ENCODE measurements around the gene DPF3. TPM values are rescaled to one million over a fixed set of nuclear protein-coding genes. Genes with fewer than 3 reads are reported as not detected.

The DPF3 gene
- polyA plus RNA-seq, 2 of the 4 experiments (the other 2 are of a cell fraction) = 0.05 to 0.09 TPM

DNA sequence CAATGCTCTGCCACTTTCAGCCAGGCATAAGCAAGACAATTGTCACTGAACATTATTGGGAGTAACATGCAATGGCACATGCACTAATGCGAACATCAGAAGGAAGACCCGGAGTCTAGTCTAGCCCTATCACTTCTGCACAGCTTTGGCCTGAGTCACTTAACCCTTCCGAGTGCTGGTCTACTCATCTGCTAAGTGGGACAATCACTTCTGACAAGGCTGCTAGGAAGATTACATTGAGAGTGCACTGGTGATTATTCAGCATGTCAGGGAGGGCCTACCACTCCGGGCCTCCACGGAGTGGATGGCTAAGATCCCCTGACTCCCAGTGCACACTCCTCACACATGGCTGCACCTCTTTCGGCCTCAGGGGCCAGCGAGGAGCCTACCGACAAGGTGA lies 240.9 kb downstream of the DPF3 start:
- Histone ChIP-seq H3K9me3 (no peaks in the 10 kb centered on the region), H3K27ac (no peak overlapping the region), H3K4me3 (no peak overlapping the region), H3K4me1 (no peaks in the 10 kb centered on the region), H3K4me2 (no peak overlapping the region)
- ChIA-PET POLR2A (no interaction called here), CTCF (interaction anchor here (1.0 kb wide), 2 partner anchors 19 to 139 kb away, joined by 3 read pairs; no protein-coding TSS in a partner anchor)
- DNase-seq (ENCODE audit: low read depth in 1 of 2, low spot score in 1 of 2) (no peak), FAIRE-seq (no peak), ATAC-seq (no peak)
- TF ChIP-seq NPAS2 (CRISPR knock-in tag; IDR thresholded peaks at IDR 0.05; ENCODE audit: borderline replicate concordance) = no peak
- TF ChIP-seq EHF (CRISPR knock-in tag; IDR thresholded peaks at IDR 0.05) = no peak
- no peak for TF ChIP-seq RNF2 (IDR thresholded peaks at IDR 0.05; ENCODE audit: borderline replicate concordance, low read depth)
- TF ChIP-seq RARB (CRISPR knock-in tag; IDR thresholded peaks at IDR 0.05) = no peak
- no peak for TF ChIP-seq GATA3 (IDR thresholded peaks at IDR 0.05; ENCODE audit: borderline replicate concordance)
- TF ChIP-seq BHLHE40 (IDR thresholded peaks at IDR 0.05; ENCODE audit: low read depth, low read length) = no peak
- TF ChIP-seq, protein P1, sequence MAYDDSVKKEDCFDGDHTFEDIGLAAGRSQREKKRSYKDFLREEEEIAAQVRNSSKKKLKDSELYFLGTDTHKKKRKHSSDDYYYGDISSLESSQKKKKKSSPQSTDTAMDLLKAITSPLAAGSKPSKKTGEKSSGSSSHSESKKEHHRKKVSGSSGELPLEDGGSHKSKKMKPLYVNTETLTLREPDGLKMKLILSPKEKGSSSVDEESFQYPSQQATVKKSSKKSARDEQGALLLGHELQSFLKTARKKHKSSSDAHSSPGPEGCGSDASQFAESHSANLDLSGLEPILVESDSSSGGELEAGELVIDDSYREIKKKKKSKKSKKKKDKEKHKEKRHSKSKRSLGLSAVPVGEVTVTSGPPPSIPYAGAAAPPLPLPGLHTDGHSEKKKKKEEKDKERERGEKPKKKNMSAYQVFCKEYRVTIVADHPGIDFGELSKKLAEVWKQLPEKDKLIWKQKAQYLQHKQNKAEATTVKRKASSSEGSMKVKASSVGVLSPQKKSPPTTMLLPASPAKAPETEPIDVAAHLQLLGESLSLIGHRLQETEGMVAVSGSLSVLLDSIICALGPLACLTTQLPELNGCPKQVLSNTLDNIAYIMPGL (CRISPR knock-in tag; IDR thresholded peaks at IDR 0.05; ENCODE audit: borderline replicate concordance) = no peak
- no peak for TF ChIP-seq HDAC2 (IDR thresholded peaks at IDR 0.05)
- TF ChIP-seq EHMT2 (IDR thresholded peaks at IDR 0.05; ENCODE audit: low read depth) = no peak
- no peak for TF ChIP-seq ZC3H11A (IDR thresholded peaks at IDR 0.05)
- TF ChIP-seq SREBF2 (IDR thresholded peaks at IDR 0.05) = no peak
- TF ChIP-seq CBX2 (IDR thresholded peaks at IDR 0.05; ENCODE audit: borderline replicate concordance, low read depth) = no peak
- no peak for TF ChIP-seq ESRRA (IDR thresholded peaks at IDR 0.05; ENCODE audit: borderline replicate concordance, low read length)
- no peak for TF ChIP-seq HOXB13 (CRISPR knock-in tag; IDR thresholded peaks at IDR 0.05; ENCODE audit: low read depth)
- TF ChIP-seq, protein P2, sequence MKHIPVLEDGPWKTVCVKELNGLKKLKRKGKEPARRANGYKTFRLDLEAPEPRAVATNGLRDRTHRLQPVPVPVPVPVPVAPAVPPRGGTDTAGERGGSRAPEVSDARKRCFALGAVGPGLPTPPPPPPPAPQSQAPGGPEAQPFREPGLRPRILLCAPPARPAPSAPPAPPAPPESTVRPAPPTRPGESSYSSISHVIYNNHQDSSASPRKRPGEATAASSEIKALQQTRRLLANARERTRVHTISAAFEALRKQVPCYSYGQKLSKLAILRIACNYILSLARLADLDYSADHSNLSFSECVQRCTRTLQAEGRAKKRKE (CRISPR knock-in tag; IDR thresholded peaks at IDR 0.05; ENCODE audit: low read depth) = no peak
- TF ChIP-seq, protein P3, sequence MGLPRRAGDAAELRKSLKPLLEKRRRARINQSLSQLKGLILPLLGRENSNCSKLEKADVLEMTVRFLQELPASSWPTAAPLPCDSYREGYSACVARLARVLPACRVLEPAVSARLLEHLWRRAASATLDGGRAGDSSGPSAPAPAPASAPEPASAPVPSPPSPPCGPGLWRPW (IDR thresholded peaks at IDR 0.05) = no peak
- TF ChIP-seq SMC3 (IDR thresholded peaks at IDR 0.05) = no peak
- no peak for TF ChIP-seq PHF8 (IDR thresholded peaks at IDR 0.05; ENCODE audit: borderline replicate concordance, low read depth)
- WGBS (ENCODE audit: missing lambda C conversion rate) = 72% methylated on average over 8 of the region's 8 CpGs

DNA sequence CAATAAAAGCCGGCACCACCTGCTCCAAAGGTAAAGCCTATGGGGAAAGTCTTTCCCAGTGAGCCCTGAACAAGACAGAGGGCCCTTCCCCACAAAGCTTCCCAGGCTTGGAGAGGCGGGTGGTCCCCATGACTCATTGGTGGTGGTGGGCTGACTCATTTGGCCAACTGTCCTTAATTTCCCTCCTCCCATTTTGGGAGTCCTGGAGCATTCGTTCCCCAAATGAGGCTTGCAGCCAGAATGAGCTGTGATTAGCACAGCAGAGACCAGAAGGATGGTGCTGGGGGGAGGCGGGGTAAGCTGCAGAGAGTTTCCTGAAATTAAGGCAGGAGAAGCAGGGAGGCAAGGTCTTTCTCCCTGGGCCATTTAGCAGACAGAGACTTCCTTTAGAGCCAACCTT lies 241.7 kb downstream of the DPF3 start:
- no peak for TF ChIP-seq BHLHE40 (IDR thresholded peaks at IDR 0.05; ENCODE audit: low read depth, low read length)
- no peak for TF ChIP-seq SMC3 (IDR thresholded peaks at IDR 0.05)
- TF ChIP-seq HOXB5 (CRISPR knock-in tag; IDR thresholded peaks at IDR 0.05) = no peak
- TF ChIP-seq, protein P2 (CRISPR knock-in tag; IDR thresholded peaks at IDR 0.05; ENCODE audit: low read depth) = no peak
- ChIA-PET CTCF (no interaction called here), POLR2A (no interaction called here)
- no peaks in the 10 kb centered on the region for H3K4me1 ChIP-seq
- ATAC-seq = no peak
- no peak overlapping the region for H3K4me3 ChIP-seq
- no peak overlapping the region for H3K4me2 ChIP-seq
- no peak for DNase-seq (ENCODE audit: low read depth in 1 of 2, low spot score in 1 of 2)
- FAIRE-seq = no peak
- 67% methylated on average over 4 of the region's 4 CpGs for WGBS (ENCODE audit: missing lambda C conversion rate)
- H3K9me3 ChIP-seq = no peaks in the 10 kb centered on the region
- H3K27ac ChIP-seq = no peak overlapping the region

DNA sequence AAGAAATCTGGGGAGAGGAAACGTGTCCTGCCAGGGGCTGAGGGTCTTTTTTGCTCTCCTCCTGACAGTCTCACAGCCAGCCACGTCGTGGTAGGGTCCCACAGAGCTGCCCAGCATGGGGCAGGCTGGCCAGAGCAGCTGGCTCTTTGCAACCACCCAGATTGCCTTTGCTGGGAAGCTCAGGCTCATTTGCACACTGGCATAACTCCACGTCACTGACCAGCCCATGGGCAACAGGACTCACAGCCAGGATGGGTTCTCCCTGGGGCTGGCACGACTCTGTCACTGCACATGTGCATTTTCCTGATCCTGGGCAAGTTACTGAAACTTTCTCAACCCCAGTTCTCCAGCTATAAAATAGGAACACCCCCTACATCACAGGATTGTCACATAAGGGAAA lies 242.2 kb downstream of the DPF3 start:
- no peak for ATAC-seq
- no peak overlapping the region for H3K4me3 ChIP-seq
- no peak overlapping the region for H3K4me2 ChIP-seq
- no peak overlapping the region for H3K27ac ChIP-seq
- WGBS (ENCODE audit: missing lambda C conversion rate) = 44% methylated on average over 5 of the region's 5 CpGs
- DNase-seq (ENCODE audit: low read depth in 1 of 2, low spot score in 1 of 2) = no peak
- POLR2A ChIA-PET = no interaction called here
- H3K9me3 ChIP-seq = no peaks in the 10 kb centered on the region
- FAIRE-seq = no peak
- TF ChIP-seq HOXA7 (CRISPR knock-in tag; IDR thresholded peaks at IDR 0.05) = no peak
- TF ChIP-seq, protein P4, sequence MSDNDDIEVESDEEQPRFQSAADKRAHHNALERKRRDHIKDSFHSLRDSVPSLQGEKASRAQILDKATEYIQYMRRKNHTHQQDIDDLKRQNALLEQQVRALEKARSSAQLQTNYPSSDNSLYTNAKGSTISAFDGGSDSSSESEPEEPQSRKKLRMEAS (IDR thresholded peaks at IDR 0.05) = no peak
- TF ChIP-seq KDM1A (IDR thresholded peaks at IDR 0.05; ENCODE audit: low read depth) = no peak
- TF ChIP-seq, protein P5, sequence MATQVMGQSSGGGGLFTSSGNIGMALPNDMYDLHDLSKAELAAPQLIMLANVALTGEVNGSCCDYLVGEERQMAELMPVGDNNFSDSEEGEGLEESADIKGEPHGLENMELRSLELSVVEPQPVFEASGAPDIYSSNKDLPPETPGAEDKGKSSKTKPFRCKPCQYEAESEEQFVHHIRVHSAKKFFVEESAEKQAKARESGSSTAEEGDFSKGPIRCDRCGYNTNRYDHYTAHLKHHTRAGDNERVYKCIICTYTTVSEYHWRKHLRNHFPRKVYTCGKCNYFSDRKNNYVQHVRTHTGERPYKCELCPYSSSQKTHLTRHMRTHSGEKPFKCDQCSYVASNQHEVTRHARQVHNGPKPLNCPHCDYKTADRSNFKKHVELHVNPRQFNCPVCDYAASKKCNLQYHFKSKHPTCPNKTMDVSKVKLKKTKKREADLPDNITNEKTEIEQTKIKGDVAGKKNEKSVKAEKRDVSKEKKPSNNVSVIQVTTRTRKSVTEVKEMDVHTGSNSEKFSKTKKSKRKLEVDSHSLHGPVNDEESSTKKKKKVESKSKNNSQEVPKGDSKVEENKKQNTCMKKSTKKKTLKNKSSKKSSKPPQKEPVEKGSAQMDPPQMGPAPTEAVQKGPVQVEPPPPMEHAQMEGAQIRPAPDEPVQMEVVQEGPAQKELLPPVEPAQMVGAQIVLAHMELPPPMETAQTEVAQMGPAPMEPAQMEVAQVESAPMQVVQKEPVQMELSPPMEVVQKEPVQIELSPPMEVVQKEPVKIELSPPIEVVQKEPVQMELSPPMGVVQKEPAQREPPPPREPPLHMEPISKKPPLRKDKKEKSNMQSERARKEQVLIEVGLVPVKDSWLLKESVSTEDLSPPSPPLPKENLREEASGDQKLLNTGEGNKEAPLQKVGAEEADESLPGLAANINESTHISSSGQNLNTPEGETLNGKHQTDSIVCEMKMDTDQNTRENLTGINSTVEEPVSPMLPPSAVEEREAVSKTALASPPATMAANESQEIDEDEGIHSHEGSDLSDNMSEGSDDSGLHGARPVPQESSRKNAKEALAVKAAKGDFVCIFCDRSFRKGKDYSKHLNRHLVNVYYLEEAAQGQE (IDR thresholded peaks at IDR 0.05) = no peak
- TF ChIP-seq, protein P6, sequence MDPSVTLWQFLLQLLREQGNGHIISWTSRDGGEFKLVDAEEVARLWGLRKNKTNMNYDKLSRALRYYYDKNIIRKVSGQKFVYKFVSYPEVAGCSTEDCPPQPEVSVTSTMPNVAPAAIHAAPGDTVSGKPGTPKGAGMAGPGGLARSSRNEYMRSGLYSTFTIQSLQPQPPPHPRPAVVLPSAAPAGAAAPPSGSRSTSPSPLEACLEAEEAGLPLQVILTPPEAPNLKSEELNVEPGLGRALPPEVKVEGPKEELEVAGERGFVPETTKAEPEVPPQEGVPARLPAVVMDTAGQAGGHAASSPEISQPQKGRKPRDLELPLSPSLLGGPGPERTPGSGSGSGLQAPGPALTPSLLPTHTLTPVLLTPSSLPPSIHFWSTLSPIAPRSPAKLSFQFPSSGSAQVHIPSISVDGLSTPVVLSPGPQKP (IDR thresholded peaks at IDR 0.05; ENCODE audit: low read depth, low read length) = no peak
- TF ChIP-seq EHF (CRISPR knock-in tag; IDR thresholded peaks at IDR 0.05) = no peak
- no peaks in the 10 kb centered on the region for H3K4me1 ChIP-seq
- CTCF ChIA-PET = interaction anchor here (0.6 kb wide), 1 partner anchor 112 kb away, joined by 3 read pairs; no protein-coding TSS in a partner anchor

Data from A549 (cell line).